GM12878 (cell line): ENCODE measurements around the gene MSH2. TPM values are rescaled to one million over a fixed set of nuclear protein-coding genes. Genes with fewer than 3 reads are reported as not detected.

ENCODE experiments used
- ATF7 ChIP-seq: fragments of 450-650 bp; IDR thresholded peaks from 2 replicates; pipeline ENCODE4 v1.6.1; 2016; ENCODE audit warnings: low read depth, mild to moderate bottlenecking
- BCL3 ChIP-seq: IDR thresholded peaks from 2 replicates; pipeline ENCODE4 v1.6.1; 2011; ENCODE audit warnings: borderline replicate concordance, low read depth, mild to moderate bottlenecking, moderate library complexity, low read length; ENCODE audit not compliant: insufficient read depth, poor library complexity, severe bottlenecking
- BHLHE40 ChIP-seq, 2 experiments: fragments of 450-650 bp in 1 of 2; IDR thresholded peaks; 2 replicates each; pipeline ENCODE4 v1.6.1; 2011 to 2017; ENCODE audit warnings: low read depth in 2 of 2, borderline replicate concordance in 1 of 2, improper control_type of control experiment in 1 of 2, low read length in 1 of 2, mild to moderate bottlenecking in 1 of 2
- CBX5 ChIP-seq: sonication (generic); IDR thresholded peaks from 2 replicates; pipeline ENCODE4 v1.6.1; 2016; ENCODE audit warnings: low read depth, moderate library complexity, mild to moderate bottlenecking, inconsistent platforms
- CEBPB ChIP-seq, 2 experiments: fragments of 150-350 bp in 1 of 2; IDR thresholded peaks; 2 replicates each; pipeline ENCODE4 v1.6.1; 2012 to 2014; ENCODE audit warnings: low read depth in 2 of 2, low read length in 2 of 2, borderline replicate concordance in 1 of 2, inconsistent platforms in 1 of 2
- CTCF ChIP-seq, 3 experiments: IDR thresholded peaks in 2 of 3; conservative IDR thresholded peaks in 1 of 3; 2 replicates each; pipeline ENCODE4 v1.5.1; 2011; ENCODE audit warnings: low read depth in 3 of 3, low read length in 3 of 3, mild to moderate bottlenecking in 3 of 3, control low read depth in 2 of 3, moderate library complexity in 2 of 3, inconsistent platforms in 1 of 3, mixed read lengths in 1 of 3; ENCODE audit not compliant: control insufficient read depth in 2 of 3, insufficient read depth in 1 of 3; ENCODE audit errors: extremely low read depth in 1 of 3
- E4F1 ChIP-seq: fragments of 450-650 bp; IDR thresholded peaks from 2 replicates; pipeline ENCODE4 v1.6.1; 2018; ENCODE audit warnings: borderline replicate concordance, mild to moderate bottlenecking; ENCODE audit not compliant: partially characterized antibody
- ESRRA ChIP-seq: IDR thresholded peaks from 2 replicates; pipeline ENCODE4 v1.6.1; 2012; ENCODE audit warnings: mild to moderate bottlenecking, low read length, improper control_type of control experiment
- IRF5 ChIP-seq: fragments of 450-650 bp; IDR thresholded peaks from 2 replicates; pipeline ENCODE4 v1.6.1; 2017; ENCODE audit warnings: borderline replicate concordance
- MTA3 ChIP-seq: IDR thresholded peaks from 2 replicates; pipeline ENCODE4 v1.6.1; 2012; ENCODE audit warnings: low read length, inconsistent platforms, borderline replicate concordance
- MYC ChIP-seq: IDR thresholded peaks from 2 replicates; pipeline ENCODE4 v1.6.1; 2011; ENCODE audit warnings: mild to moderate bottlenecking, low read length, moderate library complexity, inconsistent platforms; ENCODE audit not compliant: insufficient read depth, insufficient replicate concordance, insufficient read length, severe bottlenecking
- NFIC ChIP-seq: IDR thresholded peaks from 2 replicates; pipeline ENCODE4 v1.6.1; 2012; ENCODE audit warnings: low read depth, mild to moderate bottlenecking, inconsistent platforms, low read length, moderate library complexity
- NFYA ChIP-seq: IDR thresholded peaks from 2 replicates; pipeline ENCODE4 v1.6.1; 2011; ENCODE audit warnings: low read depth, mild to moderate bottlenecking, low read length, improper control_type of control experiment, borderline replicate concordance
- POLR2A ChIP-seq: IDR thresholded peaks from 2 replicates; pipeline ENCODE4 v1.6.1; 2011; ENCODE audit warnings: low read depth, mild to moderate bottlenecking, low read length
- RBBP5 ChIP-seq: fragments of 200-600 bp; sonication (generic); conservative IDR thresholded peaks from 2 replicates; pipeline ENCODE4 v1.6.1; 2016
- RCOR1 ChIP-seq: conservative IDR thresholded peaks from 2 replicates; pipeline ENCODE4 v1.6.1; 2012; ENCODE audit warnings: low read depth, low read length, improper control_type of control experiment
- RFX5 ChIP-seq: IDR thresholded peaks from 2 replicates; pipeline ENCODE4 v1.6.1; 2011; ENCODE audit warnings: low read depth, low read length, improper control_type of control experiment
- SMC3 ChIP-seq: IDR thresholded peaks from 2 replicates; pipeline ENCODE4 v1.6.1; 2011; ENCODE audit warnings: low read length, improper control_type of control experiment, borderline replicate concordance
- SPI1 ChIP-seq: IDR thresholded peaks from 2 replicates; pipeline ENCODE4 v1.6.1; 2011; ENCODE audit warnings: low read depth, mild to moderate bottlenecking, low read length, moderate library complexity, borderline replicate concordance; ENCODE audit not compliant: insufficient read depth
- SREBF2 ChIP-seq: IDR thresholded peaks from 2 replicates; pipeline ENCODE4 v1.6.1; 2012; ENCODE audit warnings: mild to moderate bottlenecking, low read length
- TCF7 ChIP-seq: IDR thresholded peaks from 2 replicates; pipeline ENCODE4 v1.6.1; 2014; ENCODE audit warnings: antibody characterized with exemption, borderline replicate concordance
- YBX1 ChIP-seq: fragments of 450-650 bp; IDR thresholded peaks from 2 replicates; pipeline ENCODE4 v1.6.1; 2016; ENCODE audit warnings: antibody characterized with exemption
- YY1 ChIP-seq: IDR thresholded peaks from 2 replicates; pipeline ENCODE4 v1.6.1; 2011; ENCODE audit warnings: low read depth, mild to moderate bottlenecking, low read length
- ZNF24 ChIP-seq: fragments of 450-650 bp; IDR thresholded peaks from 2 replicates; pipeline ENCODE4 v1.6.1; 2017; ENCODE audit warnings: antibody characterized with exemption, mild to moderate bottlenecking
- polyA plus RNA-seq, 11 experiments: library from polyadenylated mRNA; depleted of rRNA in 4 of 11; unstranded in 6 of 11; stranded (reverse) in 5 of 11; fragments of >200 nt; fragmentation: Nextera tagmentation in 4 of 11; fragmentation: Illumina TruSeq in 1 of 11; extraction: Ambion mirVana in 4 of 11; extraction: Trizol in 1 of 11; gene quantifications; 1 replicate in 1 of 11; 2 replicates in 10 of 11; pipeline versions ENCODE4 v1.2.1 to v1.2.3, GENCODE V29; 2011 to 2016; ENCODE audit warnings: inconsistent platforms in 2 of 11, missing spikeins in 2 of 11, low read depth in 1 of 11
- total RNA-seq, 4 experiments: library from RNA; depleted of rRNA in 3 of 4; stranded (reverse); fragments of >200 nt in 3 of 4; fragmentation: Illumina TruSeq in 1 of 4; extraction: Trizol in 1 of 4; gene quantifications; 2 replicates each; pipeline versions ENCODE4 v1.2.1 to v1.2.3, GENCODE V29; 2013 to 2021

Gene MSH2
- total and polyA plus RNA-seq, 10 of the 15 experiments (the other 5 are each of a cell fraction or from before 2014, with no cell fraction given), result 24.3 to 94.4 (median 55.5) TPM

- no peak for TF ChIP-seq SPI1
- peak; percentile 30 for TF ChIP-seq MYC
- TF ChIP-seq BHLHE40 (IDR thresholded peaks at IDR 0.05; ENCODE audit: borderline replicate concordance in 1 of 2, low read depth in 2 of 2, low read length in 1 of 2), result peak; percentile 57 to 87; a peak in 3 of 4 replicates
- TF ChIP-seq ATF7, result no peak
- no peak for TF ChIP-seq YBX1
- no peak for TF ChIP-seq CTCF (IDR thresholded peaks at IDR 0.05 in 2 of 3, conservative IDR thresholded peaks at IDR 0.05 in 1 of 3; ENCODE audit: control insufficient read depth in 2 of 3, extremely low read depth in 1 of 3, insufficient read depth in 1 of 3, low read depth in 3 of 3, low read length in 3 of 3)
- peak; percentile 88 for TF ChIP-seq POLR2A
- no peak for TF ChIP-seq SMC3
- TF ChIP-seq CBX5, result no peak
- TF ChIP-seq MTA3, result no peak; the same call in 1 of the 2 replicates
- TF ChIP-seq ESRRA, result no peak
- no peak for TF ChIP-seq ZNF24
- TF ChIP-seq NFYA, result peak; percentile 44; the same call in 1 of the 2 replicates
- no peak for TF ChIP-seq CEBPB (IDR thresholded peaks at IDR 0.05; ENCODE audit: borderline replicate concordance in 1 of 2, low read depth in 2 of 2, low read length in 2 of 2)
- TF ChIP-seq E4F1, result no peak
- no peak for TF ChIP-seq TCF7
- peak; percentile 58; the same call in 1 of the 2 replicates for TF ChIP-seq RCOR1
- TF ChIP-seq RBBP5, result no peak
- peak; percentile 90 for TF ChIP-seq YY1
- no peak for TF ChIP-seq SREBF2
- no peak for TF ChIP-seq NFIC
- TF ChIP-seq BCL3, result no peak
- no peak for TF ChIP-seq IRF5
- peak; percentile 82 for TF ChIP-seq RFX5
These were observed at the start of gene MSH2 (continued) for GRCh38 chr2:47402805-47403608.
